Measurements from ENCODE around the gene CTAGE9.
"Not testable (repeated sequence)": the region's sequence is repeated elsewhere in the genome, so short reads cannot be mapped to it uniquely, and the experiment has no call there.

CTAGE9 gene

DNA sequence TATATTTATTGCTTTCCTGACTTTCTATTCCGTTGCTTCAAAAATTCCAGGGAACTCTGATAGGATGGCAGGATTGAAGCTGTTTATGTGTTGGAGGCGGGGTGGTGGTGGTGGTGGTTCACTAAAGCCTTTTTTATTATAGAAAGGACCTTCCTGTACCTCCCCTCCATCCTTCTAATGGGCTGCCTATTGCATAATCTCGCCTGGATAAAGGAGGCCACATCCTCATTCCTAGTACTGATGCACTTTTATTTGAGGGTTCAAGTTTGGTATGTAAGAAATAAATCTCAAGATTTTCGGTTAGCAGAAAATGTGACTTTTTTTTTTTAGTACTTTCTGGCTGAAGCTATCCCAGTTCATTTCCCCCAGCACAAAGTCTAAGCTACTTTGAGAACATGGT, 18.7 kb upstream of the CTAGE9 start:
- no peak for DNase-seq (ENCODE audit: low spot score)

DNA sequence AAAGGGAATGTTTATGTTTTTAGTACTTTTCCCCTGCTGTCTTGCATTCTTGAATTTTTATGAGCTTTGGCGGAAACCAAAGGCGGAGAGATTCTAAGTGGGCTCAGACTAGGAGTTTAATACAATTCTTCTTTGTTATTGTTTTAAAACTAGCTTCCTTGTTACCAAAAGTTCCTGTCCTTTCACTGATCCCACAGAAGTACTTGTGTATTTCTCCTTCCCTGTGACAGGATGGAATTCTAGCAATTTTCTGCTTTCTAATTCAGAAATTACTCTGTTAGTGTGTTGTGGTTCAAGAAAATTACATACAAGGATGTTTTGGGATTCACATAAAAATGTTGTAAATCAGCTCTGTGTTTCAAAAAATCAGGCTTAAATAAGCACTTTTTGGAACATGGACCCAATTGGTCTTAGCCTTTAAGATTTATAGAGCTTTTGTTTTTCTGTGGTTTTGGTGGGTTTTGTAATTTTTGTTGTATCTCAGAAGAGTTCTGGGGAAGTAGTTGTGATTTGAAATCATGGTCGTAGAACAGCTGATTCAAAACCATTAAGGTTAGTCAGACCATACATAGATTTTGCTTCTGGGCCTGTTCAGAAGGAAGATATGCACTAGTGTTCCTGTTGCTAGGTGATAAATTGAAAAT, 17.6 kb upstream of the CTAGE9 start:
- DNase-seq (ENCODE audit: low spot score), result no peak

DNA sequence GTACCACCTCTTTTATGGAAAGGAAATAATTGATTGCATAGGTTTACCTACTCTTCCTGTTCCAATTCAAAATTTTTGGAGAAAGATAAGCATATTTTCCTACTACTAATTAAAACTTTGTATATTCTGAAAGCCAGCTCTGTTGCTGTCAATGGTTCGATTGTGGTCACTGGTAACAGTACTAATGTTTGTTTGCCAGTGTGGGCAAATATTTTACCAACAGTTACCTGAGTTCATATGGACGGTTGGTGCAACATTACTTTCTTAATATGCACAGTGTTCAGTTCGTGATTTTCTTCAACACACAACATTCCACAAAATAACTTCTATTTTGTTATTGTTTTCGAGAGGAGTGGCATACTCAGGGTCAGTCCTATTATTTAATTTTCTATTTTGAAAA, 17.1 kb upstream of the CTAGE9 start:
- DNase-seq (ENCODE audit: low spot score), result no peak

DNA sequence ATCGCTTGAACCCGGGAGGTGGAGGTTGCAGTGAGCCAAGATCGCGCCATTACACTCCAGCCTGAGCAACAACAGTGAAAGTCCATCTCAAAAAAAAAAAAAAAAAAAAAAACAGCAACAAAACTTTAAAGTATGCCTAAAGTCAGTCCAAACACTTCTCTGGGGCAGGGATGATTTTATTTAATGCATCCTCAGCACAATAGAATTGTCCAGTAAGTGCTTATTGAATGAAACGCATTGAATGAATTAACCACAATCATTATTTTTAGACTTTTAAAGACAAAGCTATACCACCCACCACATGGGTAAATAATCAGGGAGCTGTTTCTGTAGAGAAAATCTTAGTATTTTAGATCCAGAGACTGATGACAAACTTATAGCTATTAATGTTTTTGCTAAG, 16.6 kb upstream of the CTAGE9 start:
- no peak for DNase-seq (ENCODE audit: low spot score)

DNA sequence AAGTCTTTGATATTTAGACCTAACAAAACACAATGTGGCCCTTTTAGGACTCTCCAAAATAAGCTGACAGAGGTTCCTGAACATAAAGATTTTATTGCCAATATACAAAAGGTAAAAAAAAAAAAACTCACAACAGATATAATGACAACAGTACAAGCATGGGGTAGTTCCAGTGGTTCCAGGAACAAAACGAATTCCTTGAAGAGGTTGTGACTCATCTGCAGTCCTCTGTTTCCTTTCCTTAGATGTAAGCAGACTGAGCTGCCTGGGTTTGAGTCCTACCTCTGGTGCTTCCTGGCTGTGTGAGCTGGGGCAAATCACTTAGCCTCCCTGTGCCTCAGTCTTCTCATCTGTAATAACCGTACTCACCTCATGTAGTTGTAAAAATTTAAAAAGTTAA, 13.3 kb upstream of the CTAGE9 start:
- DNase-seq (ENCODE audit: low spot score), result no peak

DNA sequence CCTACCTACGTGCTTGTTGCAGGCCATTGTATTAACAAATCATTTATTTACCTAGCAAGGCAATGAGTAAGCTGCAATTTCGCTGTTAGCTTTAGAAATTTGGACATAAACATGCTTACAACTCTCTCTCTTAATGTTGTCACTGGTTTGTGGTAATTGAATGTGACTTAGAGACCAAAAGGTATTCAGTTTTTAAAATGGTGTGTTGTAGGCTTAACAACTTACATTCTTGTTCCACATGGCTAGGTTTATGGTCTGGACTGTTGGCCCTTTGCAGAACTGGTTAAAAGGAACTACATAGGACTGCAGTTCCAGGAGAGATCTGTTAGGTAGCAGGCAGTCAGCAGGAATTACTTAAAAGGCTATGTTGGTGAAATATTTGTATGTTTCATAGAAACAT, 10.3 kb upstream of the CTAGE9 start:
- no peak for DNase-seq (ENCODE audit: low spot score)

DNA sequence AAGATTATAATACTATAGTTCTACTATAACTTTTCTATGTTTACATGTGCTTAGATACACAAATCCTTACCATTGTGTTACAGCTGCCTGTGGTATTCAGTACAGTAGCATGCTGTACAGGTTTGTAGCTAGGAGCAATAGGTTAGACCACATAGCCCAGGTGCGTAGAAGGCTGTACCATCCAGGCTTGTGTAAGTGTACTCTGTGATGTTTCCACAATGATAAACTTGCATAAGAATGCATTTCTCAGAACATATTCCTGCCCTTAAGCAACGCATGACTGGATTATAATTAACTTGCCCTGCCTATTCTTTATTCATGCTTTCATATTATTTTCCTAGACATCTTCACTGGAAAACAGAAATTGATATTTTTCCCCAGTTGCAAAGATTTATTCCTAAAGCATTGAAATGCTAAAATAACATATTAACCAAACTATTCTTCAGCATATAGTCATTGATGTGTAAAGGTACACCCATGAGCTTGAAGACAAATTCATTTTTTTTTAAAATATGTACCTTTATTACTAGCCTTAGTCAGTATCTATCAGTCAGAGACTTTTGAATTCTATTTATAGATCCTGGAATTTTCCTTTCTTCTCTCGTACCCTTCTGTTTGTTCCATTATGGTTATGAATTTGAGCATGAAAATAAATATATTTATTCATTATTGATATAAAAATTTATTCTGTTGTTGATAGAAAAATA, 7.2 kb upstream of the CTAGE9 start:
- DNase-seq (ENCODE audit: low spot score), result no peak

DNA sequence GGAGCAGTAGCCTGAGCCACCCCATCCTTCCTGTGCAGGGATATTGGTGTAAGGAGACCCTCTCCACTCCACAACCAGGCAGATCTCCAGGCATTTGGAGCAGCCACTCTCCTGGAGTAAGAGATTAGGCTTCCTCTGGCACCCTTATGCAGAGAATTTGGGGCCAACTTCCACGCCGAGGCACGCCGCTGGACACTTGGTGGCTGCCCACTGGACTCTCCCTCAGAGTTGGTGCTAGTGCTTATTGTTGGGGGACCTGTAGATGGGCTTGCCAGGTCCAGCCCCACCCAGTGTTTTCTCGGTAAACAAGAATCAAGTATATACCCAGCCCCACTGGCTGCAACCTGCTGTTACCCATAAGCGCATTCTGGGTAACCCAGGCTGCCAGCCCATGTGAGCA, 4.8 kb upstream of the CTAGE9 start:
- not testable (repeated sequence) for DNase-seq (ENCODE audit: low spot score)

DNA sequence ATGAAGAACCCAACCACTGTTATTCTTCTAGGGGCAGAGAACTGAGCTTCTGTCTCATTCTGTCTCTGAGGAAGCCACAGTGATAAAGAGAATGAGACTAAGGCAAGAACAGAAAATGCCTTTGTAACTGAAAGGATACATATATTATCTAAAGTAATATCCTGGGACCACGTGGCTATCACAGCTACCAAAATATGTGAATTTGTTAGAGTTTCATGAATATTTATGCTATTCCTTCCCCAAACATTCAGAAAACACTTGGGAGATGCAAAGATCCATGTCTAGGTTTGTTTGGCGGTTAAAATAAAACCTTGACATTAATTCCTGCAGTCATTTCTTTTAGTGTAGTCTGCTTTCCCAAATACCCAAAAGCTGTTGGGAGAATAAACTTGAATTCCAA, 6.9 kb downstream of the CTAGE9 start:
- DNase-seq (ENCODE audit: low spot score), result not testable (repeated sequence)

DNA sequence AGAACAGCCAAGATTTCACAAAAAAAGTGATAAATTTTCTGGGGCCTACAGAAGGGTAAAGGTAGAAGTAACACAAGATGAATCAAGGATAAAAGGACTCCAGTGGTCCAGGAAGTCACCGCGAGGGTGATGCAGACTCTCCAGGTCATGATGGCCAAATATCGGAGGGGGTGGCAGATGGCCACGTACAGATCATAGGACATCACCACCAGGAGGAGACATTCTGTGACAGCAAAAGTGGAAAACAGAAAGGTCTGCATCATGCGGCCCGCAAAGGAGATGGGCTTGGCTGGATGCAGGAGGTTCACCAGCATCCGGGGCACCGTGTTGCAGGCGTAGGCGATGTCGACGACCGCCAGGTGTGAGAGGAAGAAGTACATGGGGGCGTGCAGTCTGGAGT, 10.0 kb downstream of the CTAGE9 start:
- not testable (repeated sequence) for DNase-seq (ENCODE audit: low spot score)

DNA sequence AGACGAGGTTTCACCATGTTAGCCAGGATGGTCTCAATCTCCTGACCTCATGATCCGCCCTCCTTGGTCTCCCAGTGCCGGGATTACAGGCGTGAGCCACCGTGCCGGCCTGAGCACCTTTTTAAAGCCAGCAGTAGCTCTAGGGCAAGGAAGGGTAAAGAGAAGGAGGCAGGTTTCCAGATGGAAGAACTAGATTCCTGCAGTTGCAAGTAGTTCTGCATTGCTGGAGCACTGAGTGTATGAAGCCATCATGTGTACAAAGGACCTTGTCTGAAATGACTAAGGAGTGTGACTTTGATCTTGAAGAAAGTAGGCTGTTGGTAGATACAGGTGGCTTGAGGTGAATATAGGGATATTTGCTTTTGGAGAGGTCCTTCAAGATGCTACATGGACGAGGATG, 13.9 kb downstream of the CTAGE9 start:
- DNase-seq (ENCODE audit: low spot score), result no peak

DNA sequence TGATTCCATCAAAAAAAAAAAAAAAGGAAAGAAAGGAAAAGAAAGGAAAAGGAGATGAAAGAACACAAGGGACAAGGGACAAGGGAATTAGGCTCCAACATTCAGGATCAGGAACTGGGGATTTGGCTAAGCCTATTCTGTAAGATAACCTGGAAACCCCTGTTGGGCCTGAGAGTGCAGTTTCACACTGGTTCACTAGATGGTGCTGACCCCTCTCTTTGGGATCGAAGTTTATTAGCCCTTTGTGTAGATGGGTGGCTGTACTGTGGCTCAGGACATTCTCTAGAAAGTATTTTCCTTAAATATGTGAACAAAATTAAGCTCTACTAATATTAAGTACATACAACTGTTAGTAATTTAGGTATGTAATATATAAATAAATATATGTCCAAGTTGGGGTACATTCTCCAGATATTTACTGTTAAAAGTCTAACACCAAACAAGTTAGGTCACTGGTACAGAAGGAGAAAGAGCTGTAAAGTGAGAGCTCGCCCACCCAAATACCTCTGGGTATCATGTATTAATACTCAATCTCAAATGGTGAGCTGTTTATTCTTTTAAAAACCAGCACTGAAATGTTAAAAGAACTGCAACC, 15.9 kb downstream of the CTAGE9 start:
- peak; percentile 53 for DNase-seq (ENCODE audit: low spot score)

DNA sequence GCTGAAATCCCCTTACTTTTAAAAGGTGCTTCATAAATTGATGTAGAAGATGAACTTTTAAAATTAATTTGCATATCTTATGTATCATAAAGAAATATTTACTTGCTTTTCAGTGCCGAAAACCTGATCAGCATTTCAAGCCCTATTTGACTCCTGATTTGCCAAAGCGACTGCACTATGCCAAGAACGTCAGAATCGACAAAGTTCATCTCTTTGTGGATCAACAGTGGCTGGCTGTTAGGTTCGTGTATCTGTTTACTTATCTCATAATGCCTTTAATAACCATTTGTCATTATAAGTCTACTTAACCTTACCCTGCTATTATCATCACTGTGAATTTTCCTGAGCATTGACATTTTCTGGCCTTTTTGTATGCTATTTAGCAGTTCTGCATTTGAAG, 17.4 kb downstream of the CTAGE9 start:
- no peak for DNase-seq (ENCODE audit: low spot score)

DNA sequence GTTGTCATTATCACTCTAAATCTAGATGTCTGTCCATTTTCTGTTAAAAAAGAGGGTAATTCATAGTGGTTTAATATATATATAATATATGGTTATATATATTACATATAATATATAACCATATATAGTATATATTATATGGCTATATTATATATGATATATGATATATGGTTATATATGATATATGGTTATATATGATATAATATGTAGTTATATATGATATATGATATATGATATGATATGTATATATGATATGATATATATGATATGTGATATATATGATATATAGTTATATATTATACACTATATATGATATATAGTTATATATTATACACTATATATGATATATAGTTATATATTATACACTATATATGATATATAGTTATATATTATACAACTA, 18.2 kb downstream of the CTAGE9 start:
- no peak for DNase-seq (ENCODE audit: low spot score)

DNA sequence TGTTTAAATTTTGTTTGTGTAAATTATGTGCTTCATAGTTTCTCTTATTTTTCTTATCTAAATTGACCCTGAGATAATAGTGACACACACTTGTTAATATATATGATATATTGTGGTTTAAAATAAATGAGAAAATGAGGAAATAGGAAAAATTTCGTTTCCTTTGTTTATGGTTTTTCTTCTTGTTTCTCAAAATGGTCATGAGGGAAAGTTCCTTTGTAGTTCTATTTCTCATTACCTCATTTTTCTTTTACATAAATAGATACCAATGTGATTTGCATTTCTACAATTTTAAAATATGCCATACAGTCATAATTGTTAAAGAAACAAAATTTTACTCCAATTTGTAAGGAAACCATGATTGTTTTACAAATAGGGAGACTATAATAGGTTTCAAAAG, 18.8 kb downstream of the CTAGE9 start:
- no peak for DNase-seq (ENCODE audit: low spot score)

DNA sequence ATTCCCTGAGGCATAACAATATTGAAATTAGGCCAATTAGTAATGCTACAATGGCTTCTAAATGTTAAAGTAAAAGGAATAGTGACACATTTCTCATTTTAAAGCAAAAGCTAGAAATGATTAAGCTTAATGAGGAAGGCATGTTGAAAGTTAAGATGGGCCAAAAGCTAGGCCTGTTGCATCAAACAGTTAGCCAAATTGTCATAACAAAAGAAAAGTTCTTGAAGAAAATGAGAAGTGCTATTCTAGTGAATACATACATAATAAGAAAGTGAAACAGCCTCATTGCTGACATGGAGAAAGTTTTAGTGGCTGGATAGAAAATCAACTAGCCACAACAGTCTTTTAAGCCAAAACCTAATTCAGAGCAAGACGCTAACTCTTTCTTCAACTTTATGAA, 22.5 kb downstream of the CTAGE9 start:
- DNase-seq (ENCODE audit: low spot score), result no peak

DNA sequence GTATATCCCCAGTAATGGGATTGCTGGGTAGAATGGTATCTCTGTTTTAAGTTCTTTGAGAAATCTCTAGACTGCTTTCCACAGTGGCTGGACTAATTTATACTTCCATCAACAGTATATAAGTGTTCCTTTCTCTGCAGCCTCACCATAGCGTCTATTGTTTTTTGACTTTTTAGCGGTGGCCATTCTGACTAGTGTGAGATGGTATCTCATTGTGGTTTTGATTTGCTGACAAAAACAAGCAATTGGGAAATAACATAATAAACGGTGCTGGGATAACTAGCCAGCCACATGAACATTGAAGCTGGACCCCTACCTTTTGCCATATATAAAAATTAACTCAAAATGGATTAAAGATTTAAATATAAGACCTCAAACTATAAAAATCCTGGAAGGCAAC, 23.8 kb downstream of the CTAGE9 start:
- DNase-seq (ENCODE audit: low spot score), result no peak

DNA sequence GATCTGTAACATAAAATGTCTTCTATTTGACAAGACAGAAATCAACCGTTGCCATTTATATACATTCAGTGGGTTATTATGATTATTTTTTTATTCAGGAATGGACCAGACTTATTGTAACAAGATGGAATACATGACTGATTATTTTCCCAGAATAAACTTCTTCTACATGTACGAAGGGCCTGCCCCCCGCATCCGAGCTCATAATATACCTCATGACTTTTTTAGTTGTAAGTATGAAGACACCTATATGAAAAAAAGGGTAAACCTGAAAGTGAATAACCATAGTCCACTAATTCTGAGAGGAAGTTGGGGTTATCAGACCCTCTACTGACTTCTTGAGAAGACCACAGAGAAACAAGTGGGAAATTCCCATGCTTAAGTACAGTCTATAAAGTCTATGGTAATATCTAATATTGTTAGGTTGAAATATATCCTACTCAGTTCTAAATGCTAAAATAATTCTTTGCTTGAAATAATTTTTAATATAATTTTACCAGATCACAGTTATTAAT, 25.5 kb downstream of the CTAGE9 start:
- DNase-seq (ENCODE audit: low spot score), result no peak

DNA sequence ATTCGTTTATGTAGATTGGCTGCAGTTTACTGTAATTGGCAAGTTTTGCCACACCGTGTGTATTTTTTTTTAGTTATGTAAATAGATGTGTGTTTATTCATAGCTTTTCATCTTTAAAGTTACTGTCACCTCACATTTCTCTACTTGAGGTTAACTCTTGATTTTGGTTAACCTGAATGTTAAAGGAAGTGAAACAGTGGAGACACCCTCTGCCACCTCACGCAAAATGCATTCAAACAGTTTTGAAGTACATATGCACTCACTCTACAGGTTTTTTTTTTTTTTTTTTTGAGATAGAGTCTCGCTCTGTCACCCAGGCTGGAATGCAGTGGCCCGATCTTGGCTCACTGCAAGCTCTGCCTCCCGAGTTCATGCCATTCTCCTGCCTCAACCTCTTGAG, 27.3 kb downstream of the CTAGE9 start:
- no peak for DNase-seq (ENCODE audit: low spot score)

DNA sequence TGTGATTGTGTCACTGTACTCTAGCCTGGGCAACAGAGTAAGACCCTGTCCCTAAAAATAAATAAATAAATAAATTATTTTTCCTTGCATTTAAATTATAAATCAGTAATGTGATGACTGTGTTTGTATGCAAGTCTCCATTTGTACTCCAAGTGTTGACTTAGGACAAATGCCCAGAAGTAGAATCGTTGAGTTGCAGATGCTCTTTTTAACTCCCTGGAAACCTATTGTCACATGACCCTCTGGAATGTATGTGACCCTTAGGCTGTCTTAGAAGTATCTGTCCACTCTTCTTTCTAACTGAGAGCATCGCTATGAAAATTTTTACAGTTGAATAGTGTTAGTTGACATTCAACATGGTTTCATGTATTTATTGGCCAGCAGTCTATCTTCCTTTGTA, 28.4 kb downstream of the CTAGE9 start:
- no peak for DNase-seq (ENCODE audit: low spot score)

DNA sequence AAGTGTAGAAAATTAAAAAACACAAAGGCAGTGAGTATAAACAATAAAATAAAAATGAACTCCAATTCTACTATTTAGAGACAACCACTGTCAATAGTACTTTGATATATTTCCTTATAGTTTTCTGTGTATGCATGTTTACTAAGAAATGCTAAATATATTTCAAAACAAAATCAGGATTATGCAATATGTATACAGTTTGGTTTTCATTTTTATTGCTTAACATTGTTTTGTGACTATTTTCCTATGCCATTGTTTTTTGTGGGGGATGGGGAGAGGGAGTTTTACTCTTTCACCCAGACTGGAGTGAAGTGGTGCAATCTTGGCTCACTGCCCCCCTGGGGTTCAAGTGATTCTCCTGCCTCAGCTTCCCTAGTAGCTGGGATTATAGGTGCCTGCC, 29.2 kb downstream of the CTAGE9 start:
- DNase-seq (ENCODE audit: low spot score), result no peak

DNA sequence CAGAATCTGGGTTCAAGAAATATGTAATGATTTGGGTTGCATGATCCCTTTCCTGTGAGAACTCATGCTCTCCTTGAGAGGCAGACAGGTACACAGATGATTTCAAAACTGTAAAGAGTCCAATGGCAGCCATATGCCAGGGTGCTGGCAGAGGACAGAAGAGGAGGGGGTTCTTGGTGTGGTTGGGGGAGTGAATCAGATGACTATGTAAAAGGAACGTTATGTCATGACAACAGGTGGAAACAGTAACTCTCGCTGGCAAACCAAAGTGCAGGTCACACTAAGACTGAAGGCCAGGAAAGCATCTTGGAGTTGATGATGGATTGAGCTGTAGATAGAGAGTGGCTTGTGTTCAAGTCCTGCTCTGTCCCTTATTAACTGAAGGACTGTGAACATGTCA, 29.9 kb downstream of the CTAGE9 start:
- no peak for DNase-seq (ENCODE audit: low spot score)

DNA sequence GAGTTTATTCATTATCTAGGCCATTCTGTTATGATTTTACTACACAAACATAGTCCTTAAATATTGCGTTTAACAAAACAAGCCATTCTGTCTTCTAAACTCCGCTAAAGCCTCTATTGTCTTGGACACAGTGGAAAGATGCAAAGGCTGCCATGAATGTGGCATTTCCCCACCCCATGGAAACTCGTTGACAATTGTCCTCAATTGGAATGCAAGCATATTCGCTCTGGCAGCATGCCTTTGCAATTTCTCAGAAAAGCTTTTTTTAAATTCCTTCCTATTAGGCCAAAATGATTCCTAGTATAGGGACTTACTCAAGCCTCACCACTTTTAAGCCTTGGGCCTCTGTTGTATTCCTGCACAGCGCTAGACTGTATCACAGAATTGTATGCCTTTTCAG, 32.4 kb downstream of the CTAGE9 start:
- DNase-seq (ENCODE audit: low spot score), result no peak

DNA sequence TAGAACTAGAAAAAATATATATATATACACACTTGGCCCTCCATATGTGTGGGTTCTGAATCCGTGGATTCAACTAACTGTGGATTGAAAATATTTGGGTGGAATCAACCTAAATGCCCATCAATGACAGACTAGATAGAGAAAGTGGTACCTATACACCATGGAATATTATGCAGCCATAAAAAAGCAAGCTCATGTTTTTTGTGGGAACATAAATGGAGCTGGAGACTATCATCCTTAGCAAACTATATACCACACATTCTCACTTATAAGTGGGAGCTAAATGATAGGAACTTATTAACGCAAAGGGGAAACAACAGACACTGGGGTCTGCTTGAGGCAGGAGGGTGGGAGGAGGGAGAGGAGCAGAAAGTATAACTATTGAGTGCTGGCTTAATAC, 37.6 kb downstream of the CTAGE9 start:
- DNase-seq (ENCODE audit: low spot score), result no peak
